K562 (cell line): ENCODE measurements around the gene C19orf12. TPM values are rescaled to one million over a fixed set of nuclear protein-coding genes. Genes with fewer than 3 reads are reported as not detected.

Source experiments
- ATAC-seq: fragments of 200-7000 bp; cut with Tn5 transposase; 3 replicates; pipeline ENCODE4 v1.9.1; 2020; ENCODE audit warnings: moderate library complexity
- BruUV-seq: library from RNA; stranded (reverse); fragments of 400-500 nt; replicated peaks from 2 replicates; lab custom pipeline; 2021; lab: Mats Ljungman, UMichigan
- CTCF ChIA-PET: fragments of 300-600 bp; formaldehyde crosslinking; extraction: SDS; loops from one replicate; lab custom pipeline; 2021; ENCODE audit warnings: low intra/inter-chr PET ratio; lab: Yijun Ruan, JAX
- POLR2A ChIA-PET: fragments of 300-600, 350-650 bp; sonication (Branson Sonifier 250); formaldehyde crosslinking; extraction: SDS; loops from one replicate; lab custom pipeline; 2021; ENCODE audit warnings: antibody characterized with exemption, inconsistent platforms; lab: Yijun Ruan, JAX
- DNase-seq, 4 experiments: peaks; one replicate each; pipeline versions ENCODE4 v3.0.0 to v3.0.0-alpha.2; 2011 to 2018; ENCODE audit warnings: low spot score in 3 of 4, mixed read lengths in 3 of 4; ENCODE audit errors: extremely low read depth in 1 of 4
- FAIRE-seq: peaks from 2 replicates; lab custom pipeline; 2011; peaks lifted over from hg19 to GRCh38; lab: Jason Lieb, UNC
- H2AFZ ChIP-seq: 2 replicates; pipeline ENCODE4 v1.6.0; 2011; ENCODE audit warnings: low read depth, low read length, control low read depth, inconsistent platforms
- H3K27ac ChIP-seq: fragments of 200-600 bp; 3 replicates; pipeline ENCODE4 v1.8.0; 2011; ENCODE audit warnings: low read depth, mild to moderate bottlenecking, control low read depth, inconsistent platforms, low read length, moderate library complexity, mixed read lengths; ENCODE audit errors: extremely low read depth
- H3K27me3 ChIP-seq, 2 experiments: fragments of 300-600 bp in 1 of 2; 2 replicates in 1 of 2; 3 replicates in 1 of 2; pipeline versions ENCODE4 v1.6.0 to v1.8.0; 2011; ENCODE audit warnings: inconsistent platforms in 2 of 2, low read length in 2 of 2, mild to moderate bottlenecking in 1 of 2, mixed read lengths in 1 of 2, moderate library complexity in 1 of 2; ENCODE audit not compliant: control insufficient read depth in 2 of 2, insufficient read depth in 2 of 2
- H3K36me3 ChIP-seq: fragments of 300-600 bp; 3 replicates; pipeline ENCODE4 v1.8.0; 2011; ENCODE audit warnings: mild to moderate bottlenecking, low read length, inconsistent platforms; ENCODE audit not compliant: control insufficient read depth, insufficient read depth
- H3K4me1 ChIP-seq, 2 experiments: fragments of 200-600 bp in 1 of 2; replicated peaks in 1 of 2; 2 replicates in 1 of 2; 3 replicates in 1 of 2; pipeline versions ENCODE4 v1.5.1 to v1.8.0; 2011; ENCODE audit warnings: inconsistent platforms in 2 of 2, low read length in 2 of 2, mild to moderate bottlenecking in 1 of 2, mixed read lengths in 1 of 2, moderate library complexity in 1 of 2; ENCODE audit not compliant: control insufficient read depth in 2 of 2, insufficient read depth in 2 of 2
- H3K4me2 ChIP-seq: 2 replicates; pipeline ENCODE4 v1.6.1; 2011; ENCODE audit warnings: low read length, control low read depth, inconsistent platforms, mixed read lengths; ENCODE audit not compliant: insufficient read depth
- H3K4me3 ChIP-seq: fragments of 200-600 bp; sonication (generic), shearing (Covaris generic); 2 replicates; pipeline ENCODE4 v1.5.1; 2016; ENCODE audit warnings: control low read depth, inconsistent platforms
- H3K79me2 ChIP-seq: fragments of 200-600 bp; 3 replicates; pipeline ENCODE4 v1.8.0; 2011; ENCODE audit warnings: low read length, inconsistent platforms; ENCODE audit not compliant: control insufficient read depth, insufficient read depth
- H3K9ac ChIP-seq, 2 experiments: 2 replicates each; pipeline versions ENCODE4 v1.6.0 to v1.6.1; 2011; ENCODE audit warnings: low read depth in 2 of 2, low read length in 2 of 2, control low read depth in 1 of 2, inconsistent platforms in 1 of 2, mild to moderate bottlenecking in 1 of 2, mixed read lengths in 1 of 2; ENCODE audit not compliant: insufficient read depth in 1 of 2
- H3K9me1 ChIP-seq: one replicate; pipeline ENCODE4 v1.6.0; 2011; ENCODE audit warnings: inconsistent platforms, mild to moderate bottlenecking, low read length, moderate library complexity; ENCODE audit not compliant: control insufficient read depth, insufficient read depth
- H3K9me3 ChIP-seq: replicated peaks from 2 replicates; pipeline ENCODE4 v1.5.1; 2011; ENCODE audit warnings: low read depth, low read length, inconsistent platforms; ENCODE audit not compliant: control insufficient read depth, insufficient read depth
- H4K20me1 ChIP-seq: replicated peaks from 2 replicates; pipeline ENCODE4 v1.6.1; 2011; ENCODE audit warnings: low read length, inconsistent platforms, mixed read lengths; ENCODE audit not compliant: control insufficient read depth, insufficient read depth
- NFE2L1 ChIP-seq: fragments of 450-650 bp; IDR thresholded peaks from 2 replicates; pipeline ENCODE4 v1.6.1; 2016; ENCODE audit warnings: missing genetic modification characterization, low read depth, mild to moderate bottlenecking, missing compliant biosample characterization, moderate library complexity, borderline replicate concordance
- PCBP2 ChIP-seq: fragments of 200-400 bp; formaldehyde crosslinking; IDR thresholded peaks from 2 replicates; pipeline ENCODE4 v1.6.1; 2018; ENCODE audit warnings: low read length, low read depth, mild to moderate bottlenecking, moderate library complexity; ENCODE audit not compliant: poor library complexity, severe bottlenecking
- SETDB1 ChIP-seq: IDR thresholded peaks from one replicate; pipeline ENCODE4 v1.6.1; 2012; ENCODE audit warnings: low read length, control low read depth, inconsistent platforms
- TSC22D4 ChIP-seq: fragments of 450-650 bp; IDR thresholded peaks from 2 replicates; pipeline ENCODE4 v1.6.1; 2016; ENCODE audit warnings: missing genetic modification characterization, missing biosample characterization, control low read depth
- ZFP36 ChIP-seq: fragments of 150-350 bp; IDR thresholded peaks from 2 replicates; pipeline ENCODE4 v1.6.1; 2018; ENCODE audit warnings: low read length, low read depth; ENCODE audit not compliant: partially characterized antibody
- ZNF12 ChIP-seq: sonication (generic); formaldehyde crosslinking; IDR thresholded peaks from 2 replicates; pipeline ENCODE4 v1.4.0; 2020; ENCODE audit warnings: mild to moderate bottlenecking, missing genetic modification reagents
- ZNF589 ChIP-seq: fragments of 200-800 bp; sonication (Bioruptor generic); IDR thresholded peaks from 2 replicates; pipeline ENCODE4 v1.6.1; 2016; ENCODE audit warnings: low read depth, missing genetic modification characterization, missing compliant biosample characterization
- ZNF644 ChIP-seq: fragments of 200-800 bp; sonication (Bioruptor generic); IDR thresholded peaks from 2 replicates; pipeline ENCODE4 v1.6.1; 2016; ENCODE audit warnings: low read depth, missing genetic modification characterization, missing compliant biosample characterization
- WGBS: fragments of 100-300 bp; shearing (Covaris generic); methylation state at CpG from one replicate; pipeline ENCODE4 v1.1.6; 2016; ENCODE audit warnings: low coverage, mixed read lengths; ENCODE audit not compliant: insufficient coverage; ENCODE audit errors: missing lambda C conversion rate; 5-methylcytosine and 5-hydroxymethylcytosine counted together
- in situ Hi-C: fragments of 300-500 bp; cut with MboI; formaldehyde crosslinking; loops from 4 replicates; pipeline ENCODE4 v1.15.0; 2018; ENCODE audit warnings: inconsistent platforms, mixed read lengths
- intact Hi-C: fragments of 100-400 bp; cut with micrococcal nuclease; formaldehyde crosslinking; loops from 2 replicates; pipeline ENCODE4 v1.14.2; 2022
- polyA plus RNA-seq, 8 experiments: library from polyadenylated mRNA; depleted of rRNA in 4 of 8; stranded (reverse) in 5 of 8; unstranded in 3 of 8; fragments of >200 nt; fragmentation: Nextera tagmentation in 2 of 8; fragmentation: Illumina TruSeq in 1 of 8; extraction: Ambion mirVana in 2 of 8; extraction: Trizol in 1 of 8; gene quantifications; 2 replicates each; pipeline versions ENCODE4 v1.2.1 to v1.2.3, GENCODE V29; 2011 to 2014; ENCODE audit warnings: inconsistent platforms in 1 of 8, missing spikeins in 1 of 8
- total RNA-seq, 7 experiments: library from RNA; depleted of rRNA in 6 of 7; stranded (reverse); fragments of >200 nt in 6 of 7; fragmentation: Illumina TruSeq in 2 of 7; extraction: Trizol in 2 of 7; gene quantifications; 2 replicates each; pipeline versions ENCODE4 v1.2.1 to v1.2.3, GENCODE V29; 2011 to 2021; ENCODE audit warnings: low replicate concordance in 1 of 7
- TF ChIP-seq, protein P1 (sequence below), 2 experiments: fragments of 450-650 bp; IDR thresholded peaks; 2 replicates each; pipeline ENCODE4 v1.6.1; 2016
- TF ChIP-seq, protein P2 (sequence below): fragments of 200-800 bp; sonication (Bioruptor generic); IDR thresholded peaks from 2 replicates; pipeline ENCODE4 v1.6.1; 2017; ENCODE audit warnings: missing genetic modification characterization, missing compliant biosample characterization

The C19orf12 gene
- total and polyA plus RNA-seq, 9 of the 15 experiments (the other 6 are each of a cell fraction or from before 2014, with no cell fraction given), result 1.9 to 14.5 (median 10.2) TPM

DNA sequence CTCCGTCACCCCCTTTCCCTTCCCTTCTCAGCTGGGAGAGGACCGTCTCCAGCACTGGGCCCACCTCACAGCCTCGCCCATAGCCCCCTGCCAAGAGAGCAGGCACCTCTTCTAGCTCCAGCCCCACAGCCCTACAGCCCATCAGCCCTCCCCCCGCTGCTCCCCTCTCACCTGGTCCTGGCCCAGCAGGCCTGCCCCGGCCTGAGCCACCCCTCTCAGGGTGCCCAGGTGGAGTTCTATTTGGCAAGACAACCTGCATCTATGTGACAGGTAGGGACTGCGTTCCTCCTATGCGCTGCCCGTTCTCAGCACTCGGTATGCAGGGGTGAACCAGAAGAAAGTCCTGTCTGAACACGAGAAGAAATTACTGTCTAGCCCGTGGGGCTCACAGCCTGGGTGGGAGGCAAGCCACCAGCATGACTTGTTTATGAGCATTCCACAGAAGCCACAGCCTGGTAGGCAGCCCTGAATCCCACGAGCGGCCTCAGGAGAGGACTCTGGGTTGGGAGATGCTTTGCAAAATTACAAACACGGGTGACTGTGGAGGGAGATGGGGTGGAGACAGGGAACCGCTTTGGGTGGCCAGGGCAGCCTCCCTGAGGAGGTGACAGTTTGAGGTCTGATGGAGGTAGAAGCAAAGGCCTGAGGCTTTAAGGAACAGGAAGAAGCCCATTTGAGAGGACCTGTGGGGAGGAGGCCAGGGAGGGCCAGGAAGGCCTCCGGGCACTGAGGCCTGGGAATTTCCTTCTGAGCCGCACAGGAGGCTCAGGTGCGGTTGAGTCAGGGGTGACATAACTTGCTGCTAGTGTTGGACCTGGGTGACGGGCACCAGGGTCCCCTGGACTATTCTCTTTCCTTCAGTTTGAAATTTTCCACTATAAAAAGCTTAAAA is 51.0 kb downstream of the C19orf12 start:
- H3K9me1 ChIP-seq, result no peaks in the 10 kb centered on the region
- peaks cover 4% of the 10 kb centered on the region; the same call in 1 of the 3 replicates for H3K36me3 ChIP-seq
- ATAC-seq (no peak), FAIRE-seq (no peak), DNase-seq (peak in 1 of 4 experiments; percentile 10)
- peak overlapping the region; percentile 78 for H3K4me3 ChIP-seq
- TF ChIP-seq ZNF12 (CRISPR knock-in tag) (no peak), TSC22D4 (no peak), ZNF644 (0 out of 2 replicates have a peak, but pooled peaks have one; percentile 25), NFE2L1 (tag) (no peak), PCBP2 (no peak), ZFP36 (peak; percentile 21), ZNF589 (CRISPR knock-in tag) (0 out of 2 replicates have a peak, but pooled peaks have one; percentile 33), SETDB1 (no peak)
- TF ChIP-seq, protein P1, sequence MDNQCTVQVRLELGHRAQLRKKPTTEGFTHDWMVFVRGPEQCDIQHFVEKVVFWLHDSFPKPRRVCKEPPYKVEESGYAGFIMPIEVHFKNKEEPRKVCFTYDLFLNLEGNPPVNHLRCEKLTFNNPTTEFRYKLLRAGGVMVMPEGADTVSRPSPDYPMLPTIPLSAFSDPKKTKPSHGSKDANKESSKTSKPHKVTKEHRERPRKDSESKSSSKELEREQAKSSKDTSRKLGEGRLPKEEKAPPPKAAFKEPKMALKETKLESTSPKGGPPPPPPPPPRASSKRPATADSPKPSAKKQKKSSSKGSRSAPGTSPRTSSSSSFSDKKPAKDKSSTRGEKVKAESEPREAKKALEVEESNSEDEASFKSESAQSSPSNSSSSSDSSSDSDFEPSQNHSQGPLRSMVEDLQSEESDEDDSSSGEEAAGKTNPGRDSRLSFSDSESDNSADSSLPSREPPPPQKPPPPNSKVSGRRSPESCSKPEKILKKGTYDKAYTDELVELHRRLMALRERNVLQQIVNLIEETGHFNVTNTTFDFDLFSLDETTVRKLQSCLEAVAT (IDR thresholded peaks at IDR 0.05), result peak in 1 of 2 experiments; percentile 48; a peak in 1 of 4 replicates
- TF ChIP-seq, protein P2, sequence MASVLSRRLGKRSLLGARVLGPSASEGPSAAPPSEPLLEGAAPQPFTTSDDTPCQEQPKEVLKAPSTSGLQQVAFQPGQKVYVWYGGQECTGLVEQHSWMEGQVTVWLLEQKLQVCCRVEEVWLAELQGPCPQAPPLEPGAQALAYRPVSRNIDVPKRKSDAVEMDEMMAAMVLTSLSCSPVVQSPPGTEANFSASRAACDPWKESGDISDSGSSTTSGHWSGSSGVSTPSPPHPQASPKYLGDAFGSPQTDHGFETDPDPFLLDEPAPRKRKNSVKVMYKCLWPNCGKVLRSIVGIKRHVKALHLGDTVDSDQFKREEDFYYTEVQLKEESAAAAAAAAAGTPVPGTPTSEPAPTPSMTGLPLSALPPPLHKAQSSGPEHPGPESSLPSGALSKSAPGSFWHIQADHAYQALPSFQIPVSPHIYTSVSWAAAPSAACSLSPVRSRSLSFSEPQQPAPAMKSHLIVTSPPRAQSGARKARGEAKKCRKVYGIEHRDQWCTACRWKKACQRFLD (CRISPR knock-in tag), result peak; percentile 73; the same call in 1 of the 2 replicates
- peaks cover 54 to 67% of the 10 kb centered on the region in 2 experiments for H3K4me1 ChIP-seq
- WGBS, result 71% methylated on average over 15 of the region's 19 CpGs
- H4K20me1 ChIP-seq, result no peaks in the 10 kb centered on the region; the same call in 1 of the 2 replicates
- ChIA-PET CTCF (no interaction called here), POLR2A (interaction anchor here (0.5 to 1.3 kb wide), 5 partner anchors 14 to 52 kb away, joined by 3 to 4 read pairs (median 3); no protein-coding TSS in a partner anchor)
- H3K27me3 ChIP-seq, result no peaks in the 10 kb centered on the region
- intact Hi-C loops, result loop anchor here (5.0 kb wide), 1 partner anchor 37 kb away; no protein-coding TSS in a partner anchor
- peak overlapping the region; percentile 83 for H3K27ac ChIP-seq
- peak overlapping the region; percentile 69 to 96 for H3K9ac ChIP-seq
- peak overlapping the region; percentile 66 for H3K4me2 ChIP-seq
- H2AFZ ChIP-seq, result peak overlapping the region; percentile 79
- H3K9me3 ChIP-seq, result no peaks in the 10 kb centered on the region
- in situ Hi-C loops, result no loop called here
- BruUV-seq, result no TSS peak
- H3K79me2 ChIP-seq, result peaks cover 36% of the 10 kb centered on the region
